K562 (cell line): ENCODE results near the gene CTRB1. TPM values are rescaled to one million over a fixed set of nuclear protein-coding genes. Genes with fewer than 3 reads are reported as not detected.

Experiments
- ATAC-seq: fragments of 200-7000 bp; cut with Tn5 transposase; 3 replicates; pipeline ENCODE4 v1.9.1; 2020; ENCODE audit warnings: moderate library complexity
- BruUV-seq: library from RNA; stranded (reverse); fragments of 400-500 nt; replicated peaks from 2 replicates; lab custom pipeline; 2021; lab: Mats Ljungman, UMichigan
- CTCF ChIA-PET: fragments of 300-600 bp; formaldehyde crosslinking; extraction: SDS; loops from one replicate; lab custom pipeline; 2021; ENCODE audit warnings: low intra/inter-chr PET ratio; lab: Yijun Ruan, JAX
- POLR2A ChIA-PET: fragments of 300-600, 350-650 bp; sonication (Branson Sonifier 250); formaldehyde crosslinking; extraction: SDS; loops from one replicate; lab custom pipeline; 2021; ENCODE audit warnings: antibody characterized with exemption, inconsistent platforms; lab: Yijun Ruan, JAX
- DNase-seq, 4 experiments: peaks; one replicate each; pipeline versions ENCODE4 v3.0.0 to v3.0.0-alpha.2; 2011 to 2018; ENCODE audit warnings: low spot score in 3 of 4, mixed read lengths in 3 of 4; ENCODE audit errors: extremely low read depth in 1 of 4
- FAIRE-seq: peaks from 2 replicates; lab custom pipeline; 2011; peaks lifted over from hg19 to GRCh38; lab: Jason Lieb, UNC
- H2AFZ ChIP-seq: 2 replicates; pipeline ENCODE4 v1.6.0; 2011; ENCODE audit warnings: low read depth, low read length, control low read depth, inconsistent platforms
- H3K27ac ChIP-seq: fragments of 200-600 bp; 3 replicates; pipeline ENCODE4 v1.8.0; 2011; ENCODE audit warnings: low read depth, mild to moderate bottlenecking, control low read depth, inconsistent platforms, low read length, moderate library complexity, mixed read lengths; ENCODE audit errors: extremely low read depth
- H3K27me3 ChIP-seq, 2 experiments: fragments of 300-600 bp in 1 of 2; 2 replicates in 1 of 2; 3 replicates in 1 of 2; pipeline versions ENCODE4 v1.6.0 to v1.8.0; 2011; ENCODE audit warnings: inconsistent platforms in 2 of 2, low read length in 2 of 2, mild to moderate bottlenecking in 1 of 2, mixed read lengths in 1 of 2, moderate library complexity in 1 of 2; ENCODE audit not compliant: control insufficient read depth in 2 of 2, insufficient read depth in 2 of 2
- H3K36me3 ChIP-seq: fragments of 300-600 bp; 3 replicates; pipeline ENCODE4 v1.8.0; 2011; ENCODE audit warnings: mild to moderate bottlenecking, low read length, inconsistent platforms; ENCODE audit not compliant: control insufficient read depth, insufficient read depth
- H3K4me1 ChIP-seq, 2 experiments: fragments of 200-600 bp in 1 of 2; replicated peaks in 1 of 2; 2 replicates in 1 of 2; 3 replicates in 1 of 2; pipeline versions ENCODE4 v1.5.1 to v1.8.0; 2011; ENCODE audit warnings: inconsistent platforms in 2 of 2, low read length in 2 of 2, mild to moderate bottlenecking in 1 of 2, mixed read lengths in 1 of 2, moderate library complexity in 1 of 2; ENCODE audit not compliant: control insufficient read depth in 2 of 2, insufficient read depth in 2 of 2
- H3K4me2 ChIP-seq: 2 replicates; pipeline ENCODE4 v1.6.1; 2011; ENCODE audit warnings: low read length, control low read depth, inconsistent platforms, mixed read lengths; ENCODE audit not compliant: insufficient read depth
- H3K4me3 ChIP-seq: fragments of 200-600 bp; sonication (generic), shearing (Covaris generic); 2 replicates; pipeline ENCODE4 v1.5.1; 2016; ENCODE audit warnings: control low read depth, inconsistent platforms
- H3K79me2 ChIP-seq: fragments of 200-600 bp; 3 replicates; pipeline ENCODE4 v1.8.0; 2011; ENCODE audit warnings: low read length, inconsistent platforms; ENCODE audit not compliant: control insufficient read depth, insufficient read depth
- H3K9ac ChIP-seq, 2 experiments: 2 replicates each; pipeline versions ENCODE4 v1.6.0 to v1.6.1; 2011; ENCODE audit warnings: low read depth in 2 of 2, low read length in 2 of 2, control low read depth in 1 of 2, inconsistent platforms in 1 of 2, mild to moderate bottlenecking in 1 of 2, mixed read lengths in 1 of 2; ENCODE audit not compliant: insufficient read depth in 1 of 2
- H3K9me1 ChIP-seq: one replicate; pipeline ENCODE4 v1.6.0; 2011; ENCODE audit warnings: inconsistent platforms, mild to moderate bottlenecking, low read length, moderate library complexity; ENCODE audit not compliant: control insufficient read depth, insufficient read depth
- H3K9me3 ChIP-seq: replicated peaks from 2 replicates; pipeline ENCODE4 v1.5.1; 2011; ENCODE audit warnings: low read depth, low read length, inconsistent platforms; ENCODE audit not compliant: control insufficient read depth, insufficient read depth
- H4K20me1 ChIP-seq: replicated peaks from 2 replicates; pipeline ENCODE4 v1.6.1; 2011; ENCODE audit warnings: low read length, inconsistent platforms, mixed read lengths; ENCODE audit not compliant: control insufficient read depth, insufficient read depth
- ARID1B ChIP-seq: fragments of 450-650 bp; IDR thresholded peaks from 2 replicates; pipeline ENCODE4 v1.6.1; 2016; ENCODE audit warnings: antibody characterized with exemption, mild to moderate bottlenecking, inconsistent platforms
- POLR2G ChIP-seq: fragments of 200-400 bp; formaldehyde crosslinking; IDR thresholded peaks from 2 replicates; pipeline ENCODE4 v1.6.1; 2017; ENCODE audit warnings: low read depth, mild to moderate bottlenecking, antibody characterized with exemption, low read length, moderate library complexity
- SRSF3 ChIP-seq: fragments of 200-400 bp; formaldehyde crosslinking; IDR thresholded peaks from 2 replicates; pipeline ENCODE4 v1.6.1; 2016; ENCODE audit warnings: mild to moderate bottlenecking, low read length, moderate library complexity; ENCODE audit not compliant: insufficient read depth
- YY1 ChIP-seq, 3 experiments: IDR thresholded peaks; 2 replicates each; pipeline ENCODE4 v1.6.1; 2011; ENCODE audit warnings: low read length in 2 of 3, mild to moderate bottlenecking in 2 of 3, moderate library complexity in 2 of 3, borderline replicate concordance in 1 of 3, control low read depth in 1 of 3, low read depth in 1 of 3; ENCODE audit not compliant: insufficient read depth in 3 of 3, insufficient replicate concordance in 2 of 3, control insufficient read depth in 1 of 3, insufficient read length in 1 of 3; ENCODE audit errors: extremely low read depth in 1 of 3
- WGBS: fragments of 100-300 bp; shearing (Covaris generic); methylation state at CpG from one replicate; pipeline ENCODE4 v1.1.6; 2016; ENCODE audit warnings: low coverage, mixed read lengths; ENCODE audit not compliant: insufficient coverage; ENCODE audit errors: missing lambda C conversion rate; 5-methylcytosine and 5-hydroxymethylcytosine counted together
- in situ Hi-C: fragments of 300-500 bp; cut with MboI; formaldehyde crosslinking; loops from 4 replicates; pipeline ENCODE4 v1.15.0; 2018; ENCODE audit warnings: inconsistent platforms, mixed read lengths
- intact Hi-C: fragments of 100-400 bp; cut with micrococcal nuclease; formaldehyde crosslinking; loops from 2 replicates; pipeline ENCODE4 v1.14.2; 2022
- polyA plus RNA-seq, 8 experiments: library from polyadenylated mRNA; depleted of rRNA in 4 of 8; stranded (reverse) in 5 of 8; unstranded in 3 of 8; fragments of >200 nt; fragmentation: Nextera tagmentation in 2 of 8; fragmentation: Illumina TruSeq in 1 of 8; extraction: Ambion mirVana in 2 of 8; extraction: Trizol in 1 of 8; gene quantifications; 2 replicates each; pipeline versions ENCODE4 v1.2.1 to v1.2.3, GENCODE V29; 2011 to 2014; ENCODE audit warnings: inconsistent platforms in 1 of 8, missing spikeins in 1 of 8
- total RNA-seq, 7 experiments: library from RNA; depleted of rRNA in 6 of 7; stranded (reverse); fragments of >200 nt in 6 of 7; fragmentation: Illumina TruSeq in 2 of 7; extraction: Trizol in 2 of 7; gene quantifications; 2 replicates each; pipeline versions ENCODE4 v1.2.1 to v1.2.3, GENCODE V29; 2011 to 2021; ENCODE audit warnings: low replicate concordance in 1 of 7

Gene CTRB1
- total and polyA plus RNA-seq, 9 of the 15 experiments (the other 6 are each of a cell fraction or from before 2014, with no cell fraction given): 2.3 TPM; not detected in 8

GRCh38 chr16:75226550-75227360, 8.0 kb downstream of the CTRB1 start:
- Histone ChIP-seq H4K20me1 (0 out of 2 replicates have a peak, but pooled peaks cover 10% of the 10 kb centered on the region), H3K9me3 (no peaks in the 10 kb centered on the region), H2AFZ (no peak overlapping the region), H3K36me3 (0 out of 3 replicates have a peak, but pooled peaks cover 6% of the 10 kb centered on the region), H3K4me2 (no peak overlapping the region), H3K9me1 (no peaks in the 10 kb centered on the region), H3K27ac (no peak overlapping the region), H3K27me3 (peaks cover 8 to 13% of the 10 kb centered on the region in 2 experiments; a peak in 3 of 5 replicates), H3K79me2 (no peaks in the 10 kb centered on the region), H3K4me3 (no peak overlapping the region), H3K4me1 (peaks cover 0 to 22% of the 10 kb centered on the region in 2 experiments; a peak in 1 of 5 replicates), H3K9ac (peak overlapping the region in 1 of 2 experiments; percentile 3; a peak in 1 of 4 replicates)
- CTCF ChIA-PET: no interaction called here
- FAIRE-seq: no peak
- no peak for ATAC-seq
- no TSS peak for BruUV-seq
- no peak for DNase-seq
- WGBS: 17% methylated on average over 19 of the region's 22 CpGs
- intact Hi-C loops: no loop called here
- in situ Hi-C loops: no loop called here
- POLR2A ChIA-PET: interaction anchor here (0.6 to 1.8 kb wide), 3 partner anchors 12 to 291 kb away, joined by 3 to 5 read pairs (median 3); no protein-coding TSS in a partner anchor
- TF ChIP-seq YY1 (IDR thresholded peaks at IDR 0.05; ENCODE audit: borderline replicate concordance in 1 of 3, control insufficient read depth in 1 of 3, extremely low read depth in 1 of 3, insufficient read depth in 3 of 3, insufficient read length in 1 of 3, insufficient replicate concordance in 2 of 3, low read depth in 1 of 3, low read length in 2 of 3) (no peak), POLR2G (peak; percentile 50; the same call in 1 of the 2 replicates), SRSF3 (no peak), ARID1B (no peak)
